Epithelial cell of esophagus (primary cell): ENCODE measurements around the gene IFT57.
"Not testable (repeated sequence)": the region's sequence is repeated elsewhere in the genome, so short reads cannot be mapped to it uniquely, and the experiment has no call there.

Experiments used
- DNase-seq: peaks from one replicate; pipeline ENCODE4 v3.0.0; 2010; ENCODE audit warnings: low read depth
- H3K4me3 ChIP-seq: 2 replicates; pipeline ENCODE4 v1.5.1; 2011; ENCODE audit warnings: mild to moderate bottlenecking, low read length, control low read depth
- TF ChIP-seq, protein P1 (sequence below): IDR thresholded peaks from 2 replicates; pipeline ENCODE4 v1.5.1; 2011; ENCODE audit warnings: low read depth, mild to moderate bottlenecking, low read length, control low read depth, inconsistent platforms; ENCODE audit not compliant: insufficient read depth; ENCODE audit errors: missing control alignments

Gene IFT57

DNA sequence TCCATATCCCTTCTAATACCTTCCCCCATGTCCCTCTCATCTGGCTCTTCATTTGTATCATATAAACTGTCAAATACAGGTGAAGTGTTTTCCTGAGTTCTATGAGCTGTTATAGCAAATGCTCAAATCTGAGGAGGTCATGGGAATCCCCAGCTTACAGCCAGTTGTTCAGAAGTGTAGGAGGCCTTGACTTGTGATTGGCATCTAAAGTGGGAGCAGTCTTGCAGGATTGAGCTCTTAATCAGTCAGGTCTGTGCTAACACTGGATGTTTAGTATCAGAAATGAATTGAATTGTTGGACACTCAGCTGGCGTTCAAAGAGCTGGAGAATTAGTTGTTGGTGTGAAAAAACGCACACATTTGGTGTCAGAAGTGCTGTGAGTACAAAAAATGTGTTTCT lies 65.0 kb downstream of the IFT57 start:
- DNase-seq, result no peak
- no peak overlapping the region for H3K4me3 ChIP-seq
- TF ChIP-seq, protein P1, sequence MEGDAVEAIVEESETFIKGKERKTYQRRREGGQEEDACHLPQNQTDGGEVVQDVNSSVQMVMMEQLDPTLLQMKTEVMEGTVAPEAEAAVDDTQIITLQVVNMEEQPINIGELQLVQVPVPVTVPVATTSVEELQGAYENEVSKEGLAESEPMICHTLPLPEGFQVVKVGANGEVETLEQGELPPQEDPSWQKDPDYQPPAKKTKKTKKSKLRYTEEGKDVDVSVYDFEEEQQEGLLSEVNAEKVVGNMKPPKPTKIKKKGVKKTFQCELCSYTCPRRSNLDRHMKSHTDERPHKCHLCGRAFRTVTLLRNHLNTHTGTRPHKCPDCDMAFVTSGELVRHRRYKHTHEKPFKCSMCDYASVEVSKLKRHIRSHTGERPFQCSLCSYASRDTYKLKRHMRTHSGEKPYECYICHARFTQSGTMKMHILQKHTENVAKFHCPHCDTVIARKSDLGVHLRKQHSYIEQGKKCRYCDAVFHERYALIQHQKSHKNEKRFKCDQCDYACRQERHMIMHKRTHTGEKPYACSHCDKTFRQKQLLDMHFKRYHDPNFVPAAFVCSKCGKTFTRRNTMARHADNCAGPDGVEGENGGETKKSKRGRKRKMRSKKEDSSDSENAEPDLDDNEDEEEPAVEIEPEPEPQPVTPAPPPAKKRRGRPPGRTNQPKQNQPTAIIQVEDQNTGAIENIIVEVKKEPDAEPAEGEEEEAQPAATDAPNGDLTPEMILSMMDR, result no peak

GRCh38 chr3:108156312-108156853 lies 65.8 kb downstream of the IFT57 start:
- H3K4me3 ChIP-seq, result no peak overlapping the region
- TF ChIP-seq, protein P1, result no peak
- DNase-seq, result no peak

- not testable (repeated sequence) for H3K4me3 ChIP-seq, DNase-seq
Measured at GRCh38 chr3:108155642-108156041, 66.6 kb downstream of the IFT57 start.

DNA sequence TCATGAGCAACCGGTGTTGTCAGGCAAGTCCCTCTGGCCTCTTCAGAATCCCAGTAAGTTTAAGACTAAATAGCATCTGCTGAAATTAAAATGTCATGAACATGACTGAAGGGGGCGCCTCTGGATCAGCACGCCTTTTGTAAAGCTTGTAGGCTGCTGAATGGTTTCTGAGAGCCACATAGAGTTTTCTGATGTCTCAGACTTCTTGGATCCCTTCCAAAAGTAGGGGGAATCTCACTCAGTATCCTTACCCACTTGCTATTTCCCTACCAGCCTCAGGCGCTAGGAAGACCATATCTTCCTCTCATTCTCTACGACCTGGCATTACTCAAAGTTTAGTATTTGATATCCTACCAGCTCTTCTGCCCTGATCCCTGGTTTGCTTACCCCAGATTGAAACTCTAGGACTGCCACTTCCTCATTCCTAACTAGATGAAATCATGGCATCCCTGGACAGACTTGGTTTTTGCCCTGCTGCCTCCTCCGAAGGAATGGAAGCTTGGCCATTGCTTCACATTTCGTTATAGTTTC lies 68.7 kb downstream of the IFT57 start:
- DNase-seq, result peak; percentile 80
- TF ChIP-seq, protein P1, result peak; percentile 46
- H3K4me3 ChIP-seq, result no peak overlapping the region

DNA sequence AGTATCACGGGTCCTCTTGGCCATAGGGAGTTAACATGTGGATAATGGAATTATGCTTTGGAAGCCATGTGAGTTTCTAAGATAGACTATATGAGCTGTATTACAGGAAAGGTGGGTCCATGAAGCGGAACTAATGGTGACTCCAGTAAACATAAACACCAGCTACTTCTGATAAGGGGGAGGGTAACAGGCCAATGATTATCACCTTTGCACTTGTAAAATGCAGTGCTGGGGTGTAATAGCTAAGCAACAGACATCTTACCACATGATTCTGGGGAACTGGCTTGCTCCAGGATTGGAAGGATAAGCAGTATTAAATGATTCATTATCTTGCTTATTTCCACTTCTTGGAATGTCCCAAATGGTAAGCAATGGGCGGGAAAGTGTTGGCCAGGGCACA lies 70.0 kb downstream of the IFT57 start:
- H3K4me3 ChIP-seq, result no peak overlapping the region
- no peak for DNase-seq
- TF ChIP-seq, protein P1, result no peak

DNA sequence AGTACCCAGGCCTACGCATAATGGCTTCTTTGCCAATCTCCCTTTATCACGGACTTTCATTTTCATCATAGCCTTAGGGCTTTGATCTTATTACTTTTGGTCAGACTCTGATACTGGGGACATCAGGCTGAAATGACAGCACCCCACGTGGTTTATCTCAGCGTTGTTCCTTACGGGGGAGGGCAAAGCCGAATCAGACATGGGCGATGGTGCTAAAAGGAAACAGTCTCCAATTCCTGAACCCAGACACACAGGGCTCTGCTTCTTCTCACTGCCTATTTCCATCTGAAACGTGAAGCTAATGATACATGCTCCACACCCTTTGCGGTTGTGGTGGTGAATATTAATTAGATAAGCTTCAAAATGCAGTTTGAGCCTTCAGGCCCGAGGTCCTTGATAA lies 72.0 kb downstream of the IFT57 start:
- H3K4me3 ChIP-seq, result no peak overlapping the region
- TF ChIP-seq, protein P1, result no peak
- DNase-seq, result no peak

DNA sequence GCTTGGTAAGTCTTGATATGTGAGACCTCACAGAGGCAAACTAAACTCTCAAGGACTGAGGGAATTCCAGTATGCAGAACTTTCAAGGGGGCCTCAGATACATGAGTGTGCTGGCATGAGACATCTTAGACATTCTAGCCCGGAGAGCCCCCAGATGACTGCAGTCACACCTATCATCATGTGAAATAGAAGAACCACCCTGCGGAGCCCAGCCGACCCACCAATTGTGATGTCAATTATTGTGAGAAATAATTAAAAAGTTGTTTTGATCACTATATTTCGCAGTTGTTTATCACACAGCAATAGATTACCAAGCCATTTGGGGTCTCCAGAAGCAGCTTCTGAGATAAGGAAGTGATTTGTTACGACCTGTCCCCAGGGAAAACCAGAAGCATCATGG lies 76.1 kb downstream of the IFT57 start:
- DNase-seq, result no peak
- TF ChIP-seq, protein P1, result no peak
- H3K4me3 ChIP-seq, result no peak overlapping the region
